Thoracic aorta (tissue), 2 donors: ENCODE data around the gene ARTN. TPM values are rescaled to one million over a fixed set of nuclear protein-coding genes. Genes with fewer than 3 reads are reported as not detected.

Experiments used
- ATAC-seq: fragments of 150-250 bp; one replicate; pipeline ENCODE4 v1.8.0; 2017; ENCODE audit warnings: low read depth; ENCODE audit not compliant: insufficient number of reproducible peaks, low FRiP score
- DNase-seq: peaks from one replicate; pipeline ENCODE4 v3.0.0-alpha.2; 2020; ENCODE audit warnings: low spot score
- H3K27ac ChIP-seq, 2 donors: fragments of 200-600 bp; sonication (generic); 1 replicate in 1 of 2; 2 replicates in 1 of 2; pipeline ENCODE4 v1.5.1; 2016; ENCODE audit warnings: mild to moderate bottlenecking in 2 of 2, moderate library complexity in 2 of 2
- H3K27me3 ChIP-seq: fragments of 200-600 bp; sonication (generic); replicated peaks from 2 replicates; pipeline ENCODE4 v1.6.0; 2016; ENCODE audit warnings: mild to moderate bottlenecking; ENCODE audit not compliant: insufficient read depth
- H3K36me3 ChIP-seq: fragments of 200-600 bp; sonication (generic); one replicate; pipeline ENCODE4 v1.5.1; 2016
- H3K4me1 ChIP-seq, 2 donors: fragments of 200-600 bp; sonication (generic); 1 replicate in 1 of 2; 2 replicates in 1 of 2; pipeline versions ENCODE4 v1.5.1 to v1.6.0; 2016; ENCODE audit warnings: low read depth in 2 of 2, mild to moderate bottlenecking in 1 of 2; ENCODE audit not compliant: control insufficient read depth in 1 of 2
- H3K4me3 ChIP-seq: fragments of 200-600 bp; sonication (generic); 2 replicates; pipeline ENCODE4 v1.5.1; 2016; ENCODE audit warnings: mild to moderate bottlenecking
- H3K9me3 ChIP-seq: fragments of 200-600 bp; sonication (generic); 2 replicates; pipeline ENCODE4 v1.5.1; 2016
- total RNA-seq, 2 donors: library from RNA; depleted of rRNA; stranded (reverse); fragments of >200 nt; gene quantifications; one replicate each; pipeline versions ENCODE4 v1.1.0 to v1.2.3, GENCODE V29; 2016
- TF ChIP-seq, protein P1 (sequence below): fragments of 200-600 bp; sonication (generic); IDR thresholded peaks from one replicate; pipeline ENCODE4 v1.5.1; 2019; ENCODE audit warnings: antibody characterized with exemption

The ARTN gene
- total RNA-seq, 2 donors from 2014 or later: 3.8 to 6.1 TPM

DNA sequence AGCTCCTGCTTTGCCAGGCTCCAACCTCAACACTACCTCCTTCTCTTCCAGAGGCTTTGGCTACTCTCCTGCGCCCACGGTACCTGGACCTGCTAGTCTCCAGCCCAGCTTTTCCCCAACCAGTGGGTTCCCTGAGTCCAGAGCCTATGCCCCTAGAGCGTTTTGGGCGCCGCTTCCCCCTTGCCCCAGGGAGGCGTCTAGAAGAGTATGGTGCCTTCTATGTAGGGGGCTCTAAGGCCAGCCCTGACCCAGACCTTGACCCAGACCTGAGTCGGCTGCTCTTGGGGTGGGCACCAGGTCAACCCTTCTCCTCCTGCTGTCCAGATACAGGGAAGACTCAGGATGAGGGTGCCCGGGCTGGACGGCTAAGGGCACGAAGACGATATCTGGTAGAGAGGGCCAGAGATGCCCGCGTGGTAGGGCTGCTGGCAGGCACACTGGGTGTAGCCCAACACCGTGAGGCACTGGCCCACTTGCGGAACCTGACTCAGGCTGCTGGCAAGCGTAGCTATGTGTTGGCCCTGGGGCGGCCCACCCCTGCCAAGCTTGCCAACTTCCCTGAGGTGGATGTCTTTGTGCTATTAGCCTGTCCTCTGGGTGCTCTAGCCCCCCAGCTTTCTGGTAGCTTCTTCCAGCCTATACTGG, 37.9 kb downstream of the ARTN start:
- Histone ChIP-seq H3K4me1 (peaks cover 17 to 38% of the 10 kb centered on the region in 2 donors), H3K4me3 (no peak overlapping the region), H3K9me3 (no peaks in the 10 kb centered on the region), H3K27me3 (no peaks in the 10 kb centered on the region), H3K36me3 (peaks cover 7% of the 10 kb centered on the region), H3K27ac (no peak overlapping the region)
- TF ChIP-seq, protein P1, sequence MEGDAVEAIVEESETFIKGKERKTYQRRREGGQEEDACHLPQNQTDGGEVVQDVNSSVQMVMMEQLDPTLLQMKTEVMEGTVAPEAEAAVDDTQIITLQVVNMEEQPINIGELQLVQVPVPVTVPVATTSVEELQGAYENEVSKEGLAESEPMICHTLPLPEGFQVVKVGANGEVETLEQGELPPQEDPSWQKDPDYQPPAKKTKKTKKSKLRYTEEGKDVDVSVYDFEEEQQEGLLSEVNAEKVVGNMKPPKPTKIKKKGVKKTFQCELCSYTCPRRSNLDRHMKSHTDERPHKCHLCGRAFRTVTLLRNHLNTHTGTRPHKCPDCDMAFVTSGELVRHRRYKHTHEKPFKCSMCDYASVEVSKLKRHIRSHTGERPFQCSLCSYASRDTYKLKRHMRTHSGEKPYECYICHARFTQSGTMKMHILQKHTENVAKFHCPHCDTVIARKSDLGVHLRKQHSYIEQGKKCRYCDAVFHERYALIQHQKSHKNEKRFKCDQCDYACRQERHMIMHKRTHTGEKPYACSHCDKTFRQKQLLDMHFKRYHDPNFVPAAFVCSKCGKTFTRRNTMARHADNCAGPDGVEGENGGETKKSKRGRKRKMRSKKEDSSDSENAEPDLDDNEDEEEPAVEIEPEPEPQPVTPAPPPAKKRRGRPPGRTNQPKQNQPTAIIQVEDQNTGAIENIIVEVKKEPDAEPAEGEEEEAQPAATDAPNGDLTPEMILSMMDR: no peak
- no peak for DNase-seq
- no peak for ATAC-seq

DNA sequence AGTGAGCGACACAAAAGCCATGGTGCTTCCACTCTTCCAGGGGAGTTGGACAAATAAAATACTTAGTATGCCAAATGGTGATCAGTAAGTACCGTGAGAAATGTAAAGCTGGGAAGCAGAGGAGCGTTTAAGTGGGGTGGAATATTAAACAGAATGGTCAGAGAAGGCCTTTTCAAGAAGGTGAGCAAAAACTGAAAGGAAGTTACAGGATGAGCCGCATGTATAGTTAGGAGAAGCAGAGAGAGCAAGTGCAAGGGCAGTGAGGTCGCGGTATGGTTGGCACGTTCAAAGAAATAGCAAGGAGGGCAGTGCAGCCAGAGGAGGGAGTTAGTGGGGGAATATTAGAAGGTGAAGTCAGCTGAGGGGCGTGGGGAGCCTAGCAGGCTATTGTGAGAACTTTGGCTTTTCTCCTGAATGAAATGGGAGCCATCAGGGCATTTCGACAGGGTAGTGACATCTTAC, 40.4 kb downstream of the ARTN start:
- H3K4me3 ChIP-seq: peak overlapping the region; percentile 85
- no peaks in the 10 kb centered on the region for H3K9me3 ChIP-seq
- H3K27ac ChIP-seq: peak overlapping the region; percentile 77 to 86
- no peak for DNase-seq
- TF ChIP-seq, protein P1: no peak
- no peak for ATAC-seq
- H3K4me1 ChIP-seq: peaks cover 31 to 60% of the 10 kb centered on the region in 2 donors
- no peaks in the 10 kb centered on the region for H3K27me3 ChIP-seq
- peaks cover 17% of the 10 kb centered on the region for H3K36me3 ChIP-seq

DNA sequence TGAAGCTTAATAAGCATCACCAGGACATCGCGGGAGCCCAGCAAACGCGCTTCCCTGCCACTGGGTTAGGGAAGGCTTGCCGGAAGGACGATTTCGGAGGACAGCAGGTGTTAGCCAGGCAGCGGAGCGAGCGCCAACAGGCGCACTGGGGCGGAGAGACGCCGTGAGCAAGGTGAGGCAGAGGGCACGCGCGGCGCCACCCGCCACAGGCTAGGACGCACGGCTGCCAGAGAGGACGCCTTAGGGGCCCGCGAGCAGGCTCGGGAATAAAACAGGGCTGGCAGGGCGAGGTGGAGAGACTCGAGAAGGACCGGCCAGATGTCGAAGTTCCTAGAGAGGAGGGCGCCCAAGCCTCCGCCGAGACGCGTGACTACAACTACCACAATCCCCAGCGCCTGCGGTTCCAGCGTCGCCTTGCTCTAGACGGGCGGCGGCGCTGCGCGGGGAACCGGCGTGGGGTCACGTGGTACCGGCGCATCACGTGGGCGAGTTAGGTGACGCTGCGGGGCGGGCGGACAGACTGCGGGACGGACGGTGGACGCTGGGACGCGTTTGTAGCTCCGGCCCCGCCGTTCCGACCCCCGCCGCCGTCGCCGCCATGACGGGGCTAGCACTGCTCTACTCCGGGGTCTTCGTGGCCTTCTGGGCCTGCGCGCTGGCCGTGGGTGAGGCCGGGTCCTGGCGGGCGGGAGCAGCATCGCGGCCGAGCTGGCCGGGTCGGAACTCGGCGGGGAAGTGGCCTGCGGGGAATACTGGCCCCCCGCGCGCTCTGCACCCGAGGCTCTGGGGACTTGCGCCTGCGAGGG, 41.0 kb downstream of the ARTN start, which contains the start of gene ATP6V0B:
TSS of gene ATP6V0B (plus strand) at position 518 of the 806 bp plus-strand sequence. CDS start at position 599, 81 bp downstream.
- peak; percentile 91 for DNase-seq
- H3K36me3 ChIP-seq: peaks cover 17% of the 10 kb centered on the region
- ATAC-seq: peak; percentile 72
- H3K27me3 ChIP-seq: no peaks in the 10 kb centered on the region
- TF ChIP-seq, protein P1: no peak
- peaks cover 31 to 57% of the 10 kb centered on the region in 2 donors for H3K4me1 ChIP-seq
- H3K4me3 ChIP-seq: peak within 1 kb of the TSS; percentile 85
- H3K9me3 ChIP-seq: no peaks in the 10 kb centered on the region
- H3K27ac ChIP-seq: peak within 1 kb of the TSS; percentile 77 to 86

DNA sequence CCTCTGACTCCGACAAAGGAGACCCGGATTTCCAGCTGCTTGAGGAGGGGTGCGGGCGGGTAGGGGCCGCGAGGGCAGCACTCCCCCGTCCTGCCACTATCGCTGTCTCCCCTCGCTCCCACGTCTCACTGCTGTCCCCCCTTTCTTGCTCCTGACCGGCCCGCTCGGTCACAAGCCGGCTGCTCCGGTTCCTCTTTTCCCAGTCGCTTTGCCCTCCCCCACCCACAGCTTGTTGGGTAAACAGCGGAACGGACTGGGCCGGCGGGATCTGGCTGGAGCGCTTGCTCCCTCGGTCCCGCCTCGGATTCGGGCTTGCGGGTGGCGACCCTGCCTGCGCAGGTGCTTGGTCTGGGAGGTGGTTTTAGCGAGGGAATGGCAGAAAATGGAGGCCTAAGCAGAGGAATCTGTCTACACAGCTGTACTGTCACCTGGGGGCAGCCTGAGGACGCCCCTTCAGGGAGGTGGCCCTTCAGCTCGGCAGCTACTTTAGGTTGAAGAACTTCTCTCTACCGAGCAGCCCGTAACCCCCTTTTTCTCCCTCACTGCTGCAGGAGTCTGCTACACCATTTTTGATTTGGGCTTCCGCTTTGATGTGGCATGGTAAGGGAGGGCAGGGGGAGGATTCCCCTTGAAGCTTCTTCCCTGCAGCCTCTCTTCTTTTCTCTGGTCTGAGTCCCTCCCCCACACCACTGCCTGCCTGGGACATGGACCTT, 41.8 kb downstream of the ARTN start:
- no peak for DNase-seq
- TF ChIP-seq, protein P1: no peak
- Histone ChIP-seq H3K27ac (peak overlapping the region; percentile 77 to 86), H3K4me1 (peaks cover 35 to 60% of the 10 kb centered on the region in 2 donors), H3K4me3 (peak overlapping the region; percentile 85), H3K27me3 (no peaks in the 10 kb centered on the region), H3K36me3 (peaks cover 17% of the 10 kb centered on the region), H3K9me3 (no peaks in the 10 kb centered on the region)
- no peak for ATAC-seq

DNA sequence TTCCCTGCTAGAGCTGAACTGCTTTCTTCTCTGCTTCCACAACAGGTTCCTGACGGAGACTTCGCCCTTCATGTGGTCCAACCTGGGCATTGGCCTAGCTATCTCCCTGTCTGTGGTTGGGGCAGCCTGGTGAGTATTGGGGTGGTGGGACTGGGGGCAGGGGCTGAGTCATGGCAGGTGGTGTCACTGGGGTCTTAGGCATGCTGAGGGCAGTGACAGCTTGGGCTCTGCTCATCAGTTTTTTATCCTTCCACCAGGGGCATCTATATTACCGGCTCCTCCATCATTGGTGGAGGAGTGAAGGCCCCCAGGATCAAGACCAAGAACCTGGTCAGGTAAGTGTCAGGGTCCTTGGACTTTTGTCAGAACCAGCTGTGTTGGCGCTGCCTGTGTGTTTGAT, 42.4 kb downstream of the ARTN start:
- TF ChIP-seq, protein P1: no peak
- H3K36me3 ChIP-seq: peaks cover 17% of the 10 kb centered on the region
- peaks cover 29 to 55% of the 10 kb centered on the region in 2 donors for H3K4me1 ChIP-seq
- H3K27ac ChIP-seq: peak overlapping the region in 1 of 2 donors; percentile 86
- no peaks in the 10 kb centered on the region for H3K9me3 ChIP-seq
- ATAC-seq (no peak), DNase-seq (no peak)
- peak overlapping the region; percentile 85 for H3K4me3 ChIP-seq
- H3K27me3 ChIP-seq: no peaks in the 10 kb centered on the region
